GM18499 (cell line): Measurements from ENCODE around the gene SLC37A1.

Source experiments
- ATAC-seq: cut with Tn5 transposase; IDR thresholded peaks from one replicate; pipeline ENCODE4 v1.9.1; 2021; ENCODE audit warnings: moderate number of reproducible peaks; ENCODE audit not compliant: insufficient read depth, unreplicated experiment

SLC37A1 gene

GRCh38 chr21:42476388-42477331, 37.0 kb upstream of the SLC37A1 start:
- no peak for ATAC-seq

- no peak for ATAC-seq
These were observed 35.1 kb upstream of the SLC37A1 start for GRCh38 chr21:42478504-42478903.

- no peak for ATAC-seq
These were observed 34.1 kb upstream of the SLC37A1 start for GRCh38 chr21:42479582-42479981.

- no peak for ATAC-seq
These were observed 32.9 kb upstream of the SLC37A1 start for GRCh38 chr21:42480736-42481135.

GRCh38 chr21:42481169-42481568, 32.5 kb upstream of the SLC37A1 start:
- ATAC-seq = no peak

GRCh38 chr21:42484966-42485365, 28.7 kb upstream of the SLC37A1 start:
- no peak for ATAC-seq

- no peak for ATAC-seq
These were observed 27.6 kb upstream of the SLC37A1 start for GRCh38 chr21:42486072-42486471.

GRCh38 chr21:42486531-42486930, 27.1 kb upstream of the SLC37A1 start:
- ATAC-seq = no peak

GRCh38 chr21:42489006-42489563, 24.6 kb upstream of the SLC37A1 start:
- ATAC-seq = no peak

GRCh38 chr21:42489991-42490390, 23.7 kb upstream of the SLC37A1 start:
- ATAC-seq = no peak

GRCh38 chr21:42490720-42491119, 22.9 kb upstream of the SLC37A1 start:
- ATAC-seq = no peak

GRCh38 chr21:42491328-42491727, 22.3 kb upstream of the SLC37A1 start:
- no peak for ATAC-seq

GRCh38 chr21:42492201-42492600, 21.5 kb upstream of the SLC37A1 start:
- no peak for ATAC-seq

- no peak for ATAC-seq
These were observed 20.3 kb upstream of the SLC37A1 start for GRCh38 chr21:42493109-42494060.

GRCh38 chr21:42495027-42495426, 18.6 kb upstream of the SLC37A1 start:
- ATAC-seq = no peak

GRCh38 chr21:42495765-42496119, 17.9 kb upstream of the SLC37A1 start:
- no peak for ATAC-seq

- ATAC-seq = peak; percentile 94
These were observed 17.4 kb upstream of the SLC37A1 start, which contains the start of gene RSPH1 for GRCh38 chr21:42496120-42496838. Gene RSPH1, minus strand, starts transcription at chr21:42496224. Its CDS starts 38 bp downstream, at chr21:42496186.

- no peak for ATAC-seq
These were observed 16.8 kb upstream of the SLC37A1 start for GRCh38 chr21:42496839-42497202.

GRCh38 chr21:42498012-42498411, 15.6 kb upstream of the SLC37A1 start:
- no peak for ATAC-seq
